ENCODE results near the gene SOX13. TPM values are rescaled to one million over a fixed set of nuclear protein-coding genes. Genes with fewer than 3 reads are reported as not detected.

The SOX13 gene
- polyA plus RNA-seq, 3 donors = 0.52 TPM; not detected in 2

DNA sequence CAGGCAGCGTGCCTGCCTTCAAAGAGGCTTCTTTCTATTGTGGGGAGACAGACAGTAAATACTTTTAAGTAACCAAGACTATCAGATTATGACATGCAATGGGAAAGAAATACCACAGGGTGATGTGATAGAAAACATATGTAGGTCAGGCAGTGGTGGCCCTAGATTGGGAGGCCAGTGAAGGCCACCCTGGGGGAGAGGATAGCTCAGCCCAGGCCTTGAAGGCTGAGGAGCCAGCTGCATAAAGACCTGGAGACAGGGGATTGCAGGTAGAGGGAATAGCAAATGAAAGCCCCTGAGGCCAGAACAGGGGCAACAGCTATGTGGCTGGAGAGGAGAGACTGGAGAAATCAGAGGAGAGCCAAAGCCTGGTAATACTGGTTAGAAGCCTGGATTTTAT, 4.0 kb downstream of the SOX13 start:
- peaks cover 0 to 19% (median 9%) of the 10 kb centered on the region in 7 donors for H3K9me3 Mint-ChIP-seq
- intact Hi-C loops (cut with micrococcal nuclease) = no loop called here
- Histone ChIP-seq H3K9me3 (replicated peaks in 1 of 2; ENCODE audit: control insufficient read depth in 1 of 2, insufficient read depth in 1 of 2, low read length in 2 of 2) (peaks cover 0 to 30% of the 10 kb centered on the region in 2 donors), H3K36me3 (replicated peaks in 1 of 2; ENCODE audit: control insufficient read depth in 1 of 2, insufficient read depth in 2 of 2, low read length in 2 of 2) (no peaks in the 10 kb centered on the region), H3K27ac (ENCODE audit: low read depth in 1 of 2, low read length in 2 of 2) (no peak overlapping the region), H2AFZ (ENCODE audit: insufficient read depth, low read depth, low read length, poor library complexity, severe bottlenecking) (no peak overlapping the region), H4K20me1 (ENCODE audit: insufficient read depth, low read length) (no peaks in the 10 kb centered on the region), H3K4me2 (replicated peaks; ENCODE audit: extremely low read depth, low read length, poor library complexity, severe bottlenecking) (no peak overlapping the region), H3K79me2 (ENCODE audit: insufficient read depth, low read length) (no peaks in the 10 kb centered on the region), H3K9ac (ENCODE audit: insufficient read depth, low read length, poor library complexity, severe bottlenecking) (no peak overlapping the region), H3K4me1 (ENCODE audit: control insufficient read depth in 1 of 2, insufficient read depth in 2 of 2, low read length in 2 of 2) (peaks cover 17 to 25% of the 10 kb centered on the region in 2 donors), H3K27me3 (ENCODE audit: control insufficient read depth in 2 of 2, insufficient read depth in 2 of 2, low read length in 2 of 2) (peaks cover 36 to 56% of the 10 kb centered on the region in 2 donors), H3K4me3 (replicated peaks in 1 of 3; ENCODE audit: low read depth in 2 of 3, low read length in 3 of 3) (no peak overlapping the region)
- no CpG with 5 or more reads among the region's 1 CpG for WGBS (ENCODE audit: insufficient coverage)
- peaks cover 27% of the 10 kb centered on the region for H3K4me1 Mint-ChIP-seq
- H3K36me3 Mint-ChIP-seq = peaks cover 0 to 4% of the 10 kb centered on the region in 2 donors
- DNase-seq = no peak
- H3K27me3 Mint-ChIP-seq (ENCODE audit: low read depth in 3 of 3) = peaks cover 64 to 70% (median 67%) of the 10 kb centered on the region in 3 donors
- H3K4me3 Mint-ChIP-seq = peak overlapping the region in 1 of 2 donors; percentile 46
- TF ChIP-seq, protein P1, sequence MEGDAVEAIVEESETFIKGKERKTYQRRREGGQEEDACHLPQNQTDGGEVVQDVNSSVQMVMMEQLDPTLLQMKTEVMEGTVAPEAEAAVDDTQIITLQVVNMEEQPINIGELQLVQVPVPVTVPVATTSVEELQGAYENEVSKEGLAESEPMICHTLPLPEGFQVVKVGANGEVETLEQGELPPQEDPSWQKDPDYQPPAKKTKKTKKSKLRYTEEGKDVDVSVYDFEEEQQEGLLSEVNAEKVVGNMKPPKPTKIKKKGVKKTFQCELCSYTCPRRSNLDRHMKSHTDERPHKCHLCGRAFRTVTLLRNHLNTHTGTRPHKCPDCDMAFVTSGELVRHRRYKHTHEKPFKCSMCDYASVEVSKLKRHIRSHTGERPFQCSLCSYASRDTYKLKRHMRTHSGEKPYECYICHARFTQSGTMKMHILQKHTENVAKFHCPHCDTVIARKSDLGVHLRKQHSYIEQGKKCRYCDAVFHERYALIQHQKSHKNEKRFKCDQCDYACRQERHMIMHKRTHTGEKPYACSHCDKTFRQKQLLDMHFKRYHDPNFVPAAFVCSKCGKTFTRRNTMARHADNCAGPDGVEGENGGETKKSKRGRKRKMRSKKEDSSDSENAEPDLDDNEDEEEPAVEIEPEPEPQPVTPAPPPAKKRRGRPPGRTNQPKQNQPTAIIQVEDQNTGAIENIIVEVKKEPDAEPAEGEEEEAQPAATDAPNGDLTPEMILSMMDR (IDR thresholded peaks at IDR 0.05) = no peak
- H3K27ac Mint-ChIP-seq = no peak overlapping the region

DNA sequence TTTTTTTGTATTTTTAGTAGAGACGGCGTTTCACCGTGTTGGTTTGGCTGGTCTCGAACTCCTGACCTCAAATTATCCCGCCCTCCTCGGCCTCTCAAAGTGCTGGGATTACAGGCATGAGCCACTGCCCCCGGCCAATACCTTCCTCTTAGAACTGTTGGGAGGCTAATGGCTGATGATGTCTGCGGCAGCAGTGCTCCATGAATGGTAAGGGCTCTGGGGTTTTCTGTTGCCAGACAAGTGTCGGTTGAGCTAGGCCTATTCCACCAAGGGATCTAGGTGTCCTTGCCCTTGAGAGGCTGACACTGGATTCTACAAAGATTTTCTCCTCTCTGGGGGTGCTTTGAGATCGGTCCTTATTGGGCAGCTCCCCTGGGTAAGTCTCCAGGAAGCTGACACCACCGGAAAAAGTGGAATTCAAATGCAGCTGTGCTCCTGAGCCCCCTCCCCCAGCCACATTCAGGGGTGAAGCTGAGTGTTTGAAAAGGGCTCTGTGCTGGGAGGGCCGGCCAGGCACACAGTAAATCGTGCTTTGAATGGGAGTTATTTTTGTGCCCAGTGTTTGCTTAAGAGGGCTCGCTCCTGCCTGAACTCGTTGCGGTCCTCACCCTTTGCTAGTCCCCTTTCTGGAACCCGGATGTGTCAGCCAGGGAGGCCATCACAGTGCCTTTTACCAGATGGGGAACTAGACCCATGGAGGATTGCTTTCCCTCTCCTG, 5.2 kb downstream of the SOX13 start:
- H2AFZ ChIP-seq (ENCODE audit: insufficient read depth, low read depth, low read length, poor library complexity, severe bottlenecking) = no peak overlapping the region
- H3K4me3 ChIP-seq (replicated peaks in 1 of 3; ENCODE audit: low read depth in 2 of 3, low read length in 3 of 3) = no peak overlapping the region
- H3K27me3 ChIP-seq (ENCODE audit: control insufficient read depth in 2 of 2, insufficient read depth in 2 of 2, low read length in 2 of 2) = peaks cover 27 to 45% of the 10 kb centered on the region in 2 donors
- DNase-seq = no peak
- Mint-ChIP-seq H3K27me3 (ENCODE audit: low read depth in 3 of 3) (peaks cover 54 to 59% (median 58%) of the 10 kb centered on the region in 3 donors), H3K36me3 (peaks cover 0 to 2% of the 10 kb centered on the region in 2 donors), H3K27ac (no peak overlapping the region), H3K4me1 (peaks cover 21% of the 10 kb centered on the region), H3K4me3 (peak overlapping the region in 1 of 2 donors; percentile 69), H3K9me3 (peaks cover 0 to 15% (median 7%) of the 10 kb centered on the region in 7 donors)
- H3K36me3 ChIP-seq (replicated peaks in 1 of 2; ENCODE audit: control insufficient read depth in 1 of 2, insufficient read depth in 2 of 2, low read length in 2 of 2) = no peaks in the 10 kb centered on the region
- peaks cover 17 to 23% of the 10 kb centered on the region in 2 donors for H3K4me1 ChIP-seq (ENCODE audit: control insufficient read depth in 1 of 2, insufficient read depth in 2 of 2, low read length in 2 of 2)
- no peak overlapping the region for H3K27ac ChIP-seq (ENCODE audit: low read depth in 1 of 2, low read length in 2 of 2)
- H3K9me3 ChIP-seq (replicated peaks in 1 of 2; ENCODE audit: control insufficient read depth in 1 of 2, insufficient read depth in 1 of 2, low read length in 2 of 2) = peaks cover 0 to 25% of the 10 kb centered on the region in 2 donors
- 64% methylated on average over 8 of the region's 17 CpGs for WGBS (ENCODE audit: insufficient coverage)
- no peak overlapping the region for H3K4me2 ChIP-seq (replicated peaks; ENCODE audit: extremely low read depth, low read length, poor library complexity, severe bottlenecking)
- H3K79me2 ChIP-seq (ENCODE audit: insufficient read depth, low read length) = no peaks in the 10 kb centered on the region
- TF ChIP-seq, protein P1 (IDR thresholded peaks at IDR 0.05) = no peak
- no peak overlapping the region for H3K9ac ChIP-seq (ENCODE audit: insufficient read depth, low read length, poor library complexity, severe bottlenecking)
- H4K20me1 ChIP-seq (ENCODE audit: insufficient read depth, low read length) = no peaks in the 10 kb centered on the region
- intact Hi-C loops (cut with micrococcal nuclease) = no loop called here

Data from CD14-positive monocyte (primary cell).